GM13976 (cell line): ENCODE results near the gene KLHL6.
A peak's percentile ranks its signal among the peaks of the same experiment; 100 is the strongest.

ENCODE experiments used
- DNase-seq: peaks from one replicate; pipeline ENCODE4 v3.0.0; 2012; ENCODE audit warnings: low spot score
- in situ Hi-C: fragments of 300-500 bp; cut with MboI; formaldehyde crosslinking; loops from one replicate; pipeline ENCODE4 v1.12.0; 2022; ENCODE audit warnings: low sequenced_read_pairs, mixed read lengths, inconsistent platforms; ENCODE audit not compliant: unreplicated experiment
- TF ChIP-seq, protein P1 (sequence below): IDR thresholded peaks from 2 replicates; pipeline ENCODE4 v1.5.1; 2012; ENCODE audit warnings: borderline replicate concordance, mild to moderate bottlenecking; ENCODE audit not compliant: insufficient read depth; ENCODE audit errors: extremely low read depth, missing control alignments, control extremely low read depth

Gene KLHL6

DNA sequence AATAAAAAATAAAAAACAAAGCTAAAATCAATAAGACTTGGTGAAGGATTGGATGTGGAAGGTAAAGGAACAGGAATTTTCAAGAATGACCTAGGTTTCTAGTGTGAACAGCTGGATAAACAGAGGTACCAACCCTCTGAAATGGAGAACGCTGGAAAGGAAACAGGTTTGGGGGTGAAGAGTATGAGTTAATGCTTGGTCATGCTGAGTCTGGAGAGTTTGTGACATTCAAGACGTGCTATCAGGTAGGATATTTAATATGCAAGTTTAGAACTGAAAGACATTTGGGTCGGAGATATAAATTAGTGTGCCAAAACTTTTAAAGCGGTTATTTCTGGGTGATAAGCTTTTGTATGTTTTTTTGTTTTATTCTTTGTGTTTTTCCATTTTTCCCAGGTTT, 11.4 kb upstream of the KLHL6 start:
- in situ Hi-C loops, result no loop called here
- TF ChIP-seq, protein P1, sequence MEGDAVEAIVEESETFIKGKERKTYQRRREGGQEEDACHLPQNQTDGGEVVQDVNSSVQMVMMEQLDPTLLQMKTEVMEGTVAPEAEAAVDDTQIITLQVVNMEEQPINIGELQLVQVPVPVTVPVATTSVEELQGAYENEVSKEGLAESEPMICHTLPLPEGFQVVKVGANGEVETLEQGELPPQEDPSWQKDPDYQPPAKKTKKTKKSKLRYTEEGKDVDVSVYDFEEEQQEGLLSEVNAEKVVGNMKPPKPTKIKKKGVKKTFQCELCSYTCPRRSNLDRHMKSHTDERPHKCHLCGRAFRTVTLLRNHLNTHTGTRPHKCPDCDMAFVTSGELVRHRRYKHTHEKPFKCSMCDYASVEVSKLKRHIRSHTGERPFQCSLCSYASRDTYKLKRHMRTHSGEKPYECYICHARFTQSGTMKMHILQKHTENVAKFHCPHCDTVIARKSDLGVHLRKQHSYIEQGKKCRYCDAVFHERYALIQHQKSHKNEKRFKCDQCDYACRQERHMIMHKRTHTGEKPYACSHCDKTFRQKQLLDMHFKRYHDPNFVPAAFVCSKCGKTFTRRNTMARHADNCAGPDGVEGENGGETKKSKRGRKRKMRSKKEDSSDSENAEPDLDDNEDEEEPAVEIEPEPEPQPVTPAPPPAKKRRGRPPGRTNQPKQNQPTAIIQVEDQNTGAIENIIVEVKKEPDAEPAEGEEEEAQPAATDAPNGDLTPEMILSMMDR, result no peak
- DNase-seq, result no peak

DNA sequence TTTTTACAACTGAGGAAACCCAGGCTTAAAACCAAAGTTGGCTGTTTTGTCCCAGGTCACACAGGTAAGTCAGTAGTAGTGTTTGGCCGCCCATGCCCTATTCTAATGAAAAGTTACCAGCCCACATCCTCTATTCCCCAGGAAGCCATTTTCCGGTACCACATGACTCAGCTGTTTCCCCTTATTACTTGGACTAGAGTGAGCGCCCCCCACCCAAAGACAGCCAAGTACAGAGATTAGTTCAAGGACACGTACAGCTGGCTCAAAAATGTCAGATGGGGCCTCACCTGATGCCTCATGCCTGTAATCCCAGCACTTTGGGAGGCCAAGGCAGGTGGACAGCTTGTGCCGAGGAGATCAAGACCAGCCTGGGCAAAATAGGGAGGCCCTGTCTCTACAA, 8.5 kb upstream of the KLHL6 start:
- in situ Hi-C loops, result no loop called here
- no peak for DNase-seq
- TF ChIP-seq, protein P1, result no peak

DNA sequence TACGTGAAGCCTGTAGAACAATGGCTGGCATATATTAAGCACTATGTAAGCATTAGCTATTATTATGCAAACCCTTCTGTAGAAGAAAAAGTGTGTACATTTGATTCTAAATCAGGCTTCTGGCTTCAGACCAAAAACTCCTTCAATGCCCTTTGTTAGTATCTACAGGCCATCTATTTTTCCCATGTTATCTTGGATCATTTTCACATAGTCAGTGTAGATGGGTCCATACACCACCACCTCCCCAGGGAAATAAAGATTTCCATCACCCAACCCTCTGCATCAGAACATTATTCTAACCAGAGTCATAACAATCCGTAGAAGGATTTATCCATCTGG, 8.0 kb upstream of the KLHL6 start:
- in situ Hi-C loops, result no loop called here
- TF ChIP-seq, protein P1, result no peak

DNA sequence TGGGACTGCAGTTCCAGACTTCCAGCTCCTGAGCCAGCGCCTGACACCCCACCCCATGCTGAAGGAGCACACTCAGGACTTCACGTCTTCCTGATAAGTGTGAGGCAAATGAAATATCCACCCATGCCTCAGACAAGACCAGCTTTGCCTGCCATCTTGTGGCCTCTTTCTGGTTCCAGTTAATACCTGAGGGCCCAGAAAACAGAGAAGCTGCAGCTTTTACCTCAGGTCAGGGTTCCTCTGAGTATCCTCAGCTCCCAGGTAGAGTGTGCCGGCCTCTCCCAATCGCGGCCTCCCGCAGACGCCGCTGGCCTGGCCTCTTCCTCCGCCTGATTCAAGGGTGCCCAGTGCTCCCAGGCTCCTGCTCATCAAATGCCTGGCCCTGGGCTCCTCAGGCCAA, 5.1 kb upstream of the KLHL6 start:
- in situ Hi-C loops, result no loop called here
- DNase-seq, result peak; percentile 73
- TF ChIP-seq, protein P1, result peak; percentile 43

More for the DNA sequence above, 8.0 kb upstream of the KLHL6 start:
- DNase-seq, result no peak

DNA sequence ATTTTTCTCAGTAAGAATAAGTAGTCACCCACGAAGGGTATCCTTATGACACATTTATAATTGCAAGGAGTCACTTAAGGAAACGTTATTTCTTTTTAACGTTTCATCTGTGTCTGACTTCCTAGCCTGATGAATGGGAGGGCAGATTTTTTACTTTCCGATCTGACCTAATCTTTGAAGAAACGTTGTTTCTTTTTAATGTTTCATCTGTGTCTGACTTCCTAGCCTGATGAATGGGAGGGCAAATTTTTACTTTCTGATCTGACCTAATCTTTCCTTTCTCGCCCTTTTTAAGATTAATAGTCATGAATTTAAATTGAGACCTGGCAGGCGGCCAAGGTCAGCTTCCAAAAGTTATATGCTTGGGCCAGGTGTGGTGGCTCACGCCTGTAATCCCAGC, 3.0 kb upstream of the KLHL6 start:
- in situ Hi-C loops, result no loop called here
- DNase-seq, result no peak
- TF ChIP-seq, protein P1, result no peak

DNA sequence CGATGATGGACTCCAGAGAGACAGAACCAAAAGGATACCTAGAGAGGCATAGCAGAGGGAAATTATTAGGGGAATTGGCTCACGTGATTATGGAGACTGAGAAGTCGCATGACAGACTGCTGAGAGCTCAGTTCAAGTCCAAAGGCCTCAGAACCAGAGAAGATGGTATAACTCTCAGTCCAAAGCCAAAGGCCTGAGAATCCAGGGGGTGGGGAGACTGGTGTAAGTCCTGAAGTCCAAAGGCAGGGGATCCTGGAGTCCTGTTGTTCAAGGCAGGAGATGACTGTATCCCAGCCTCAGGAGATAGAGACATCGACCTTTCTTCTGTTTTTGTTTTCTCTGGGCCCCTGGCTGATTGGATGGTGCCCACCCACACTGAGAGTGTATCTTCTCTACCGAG, 1.2 kb upstream of the KLHL6 start:
- in situ Hi-C loops, result no loop called here
- TF ChIP-seq, protein P1, result no peak
- no peak for DNase-seq

DNA sequence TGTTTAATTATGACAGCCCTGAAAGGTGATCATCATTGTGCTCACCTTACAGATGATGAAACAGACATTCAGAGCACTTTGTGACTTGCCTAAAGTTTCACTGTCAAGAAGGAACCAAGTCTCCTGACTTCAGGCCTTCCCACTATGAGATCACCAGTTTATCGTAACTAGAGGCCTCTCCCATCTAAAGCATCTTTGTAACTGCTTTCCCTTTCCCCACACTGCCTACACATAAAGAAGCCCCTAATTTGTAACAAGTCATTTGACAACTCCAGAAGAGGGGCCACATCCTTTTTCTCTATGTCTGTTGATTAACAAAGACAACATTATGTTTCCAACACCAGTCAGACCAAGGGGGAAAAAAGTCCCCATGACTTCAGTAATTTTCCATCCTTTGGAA, 1.1 kb downstream of the KLHL6 start:
- DNase-seq, result peak; percentile 63
- in situ Hi-C loops, result no loop called here
- TF ChIP-seq, protein P1, result no peak
